Prostate gland (tissue), 2 donors: ENCODE measurements around the gene C11orf58.

Experiments used
- CTCF ChIP-seq, 4 experiments: fragments of 200-600 bp in 2 of 4; fragments of 450-650 bp in 2 of 4; sonication (generic) in 2 of 4; IDR thresholded peaks; 1 replicate in 3 of 4; 2 replicates in 1 of 4; pipeline ENCODE4 v1.5.1; 2016 to 2019; ENCODE audit warnings: antibody characterized with exemption in 4 of 4, mild to moderate bottlenecking in 2 of 4, moderate library complexity in 2 of 4
- POLR2A ChIP-seq: fragments of 450-650 bp; IDR thresholded peaks from one replicate; pipeline ENCODE4 v1.6.1; 2016; ENCODE audit warnings: antibody characterized with exemption, mild to moderate bottlenecking
- POLR2AphosphoS5 ChIP-seq: sonication (generic); formaldehyde crosslinking; IDR thresholded peaks from one replicate; pipeline ENCODE4 v1.6.1; 2017; ENCODE audit warnings: antibody characterized with exemption

- TF ChIP-seq POLR2AphosphoS5: no peak
- no peak for TF ChIP-seq CTCF (IDR thresholded peaks at IDR 0.05)
- TF ChIP-seq POLR2A: no peak
Measured at GRCh38 chr11:16764888-16765287, 26.4 kb downstream of the C11orf58 start.
